Measurements from ENCODE around the gene STARD9. TPM values are rescaled to one million over a fixed set of nuclear protein-coding genes. Genes with fewer than 3 reads are reported as not detected.

STARD9 gene
- total and polyA plus RNA-seq, 10 of the 15 experiments (the other 5 are each of a cell fraction or from before 2014, with no cell fraction given), result 0.58 to 11.5 (median 6.1) TPM

- ChIA-PET SMC1A (ENCODE audit: uncharacterized antibody, unreplicated experiment) (no interaction called here), POLR2A (no interaction called here), RAD21 (ENCODE audit: unreplicated experiment) (no interaction called here), CTCF (interaction anchor here (1.0 to 1.3 kb wide), 2 partner anchors 16 to 226 kb away, joined by 3 to 4 read pairs; no protein-coding TSS in a partner anchor)
- H3K4me2 ChIP-seq (ENCODE audit: control insufficient read depth, insufficient read depth), result no peak overlapping the region
- no peaks in the 10 kb centered on the region for H3K4me1 ChIP-seq (ENCODE audit: control insufficient read depth, insufficient read depth, low read length)
- H3K27me3 ChIP-seq (replicated peaks in 1 of 2; ENCODE audit: control insufficient read depth in 2 of 2, insufficient read depth in 2 of 2, low read length in 1 of 2), result no peaks in the 10 kb centered on the region
- in situ Hi-C loops (cut with MboI) (no loop called here), intact Hi-C loops (cut with micrococcal nuclease; ENCODE audit: unreplicated experiment) (no loop called here)
- no peaks in the 10 kb centered on the region for H4K20me1 ChIP-seq (ENCODE audit: control insufficient read depth, insufficient read depth)
- BruUV-seq (replicated peaks), result no TSS peak
- FAIRE-seq (no peak), DNase-seq (ENCODE audit: low read depth, low spot score) (no peak), ATAC-seq (no peak)
- no peaks in the 10 kb centered on the region for H3K9me3 ChIP-seq (replicated peaks; ENCODE audit: control insufficient read depth, insufficient read depth, low read length)
- TF ChIP-seq ATF3 (IDR thresholded peaks at IDR 0.05; ENCODE audit: borderline replicate concordance, extremely low read depth, low read depth, low read length), result no peak
- no peak for TF ChIP-seq RCOR1 (conservative IDR thresholded peaks at IDR 0.05; ENCODE audit: low read depth, low read length)
- no peak for TF ChIP-seq SREBF1 (IDR thresholded peaks at IDR 0.05; ENCODE audit: low read length)
- TF ChIP-seq NFYA (IDR thresholded peaks at IDR 0.05; ENCODE audit: borderline replicate concordance, low read depth, low read length), result no peak
- TF ChIP-seq E2F4 (IDR thresholded peaks at IDR 0.05; ENCODE audit: low read depth, low read length), result no peak
- no peak overlapping the region for H3K27ac ChIP-seq (ENCODE audit: control insufficient read depth, insufficient read depth)
- no peak overlapping the region for H3K4me3 ChIP-seq
- H3K79me2 ChIP-seq (ENCODE audit: control insufficient read depth, insufficient read depth, low read length), result no peaks in the 10 kb centered on the region
- 89% methylated on average over 5 of the region's 5 CpGs for WGBS (ENCODE audit: insufficient coverage, insufficient replicate concordance, low lambda C conversion rate, missing lambda C conversion rate)
- no peak overlapping the region for H3K9ac ChIP-seq (ENCODE audit: control insufficient read depth, insufficient read depth, low read length)
- no peaks in the 10 kb centered on the region; a peak in 2 of 4 replicates for H3K36me3 ChIP-seq (ENCODE audit: control insufficient read depth in 2 of 2, insufficient read depth in 2 of 2, low read length in 1 of 2)
- no peak overlapping the region for H2AFZ ChIP-seq (ENCODE audit: control insufficient read depth, low read depth, low read length)
These were observed 121.2 kb downstream of the STARD9 start for GRCh38 chr15:42696626-42697025.

All from GM12878 (cell line).